Hepatocyte (in vitro differentiated cells): ENCODE results near the gene KCNJ12. TPM values are rescaled to one million over a fixed set of nuclear protein-coding genes. Genes with fewer than 3 reads are reported as not detected.
"Not testable (repeated sequence)": the region's sequence is repeated elsewhere in the genome, so short reads cannot be mapped to it uniquely, and the experiment has no call there.

ENCODE experiments used
- DNase-seq: peaks from one replicate; pipeline ENCODE4 v3.0.0-alpha.2; 2016; ENCODE audit warnings: low spot score
- H2AFZ ChIP-seq: fragments of 200-600 bp; sonication (generic); 2 replicates; pipeline ENCODE4 v1.6.0; 2016; ENCODE audit warnings: antibody characterized with exemption, mild to moderate bottlenecking
- H3K27ac ChIP-seq: fragments of 200-600 bp; sonication (generic); 2 replicates; pipeline ENCODE4 v1.5.1; 2016; ENCODE audit warnings: mild to moderate bottlenecking
- H3K27me3 ChIP-seq: fragments of 200-600 bp; sonication (generic); 2 replicates; pipeline ENCODE4 v1.6.1; 2016
- H3K36me3 ChIP-seq: fragments of 200-600 bp; sonication (generic); replicated peaks from 2 replicates; pipeline ENCODE4 v1.5.1; 2016; ENCODE audit warnings: low read depth; ENCODE audit not compliant: insufficient read depth
- H3K4me1 ChIP-seq: fragments of 200-600 bp; sonication (generic); 2 replicates; pipeline ENCODE4 v1.5.1; 2016; ENCODE audit warnings: mild to moderate bottlenecking, moderate library complexity; ENCODE audit not compliant: insufficient read depth
- H3K4me2 ChIP-seq: fragments of 200-600 bp; sonication (generic); 2 replicates; pipeline ENCODE4 v1.6.0; 2016
- H3K4me3 ChIP-seq: fragments of 200-600 bp; sonication (generic); 2 replicates; pipeline ENCODE4 v1.5.1; 2016; ENCODE audit warnings: mild to moderate bottlenecking
- H3K79me2 ChIP-seq: fragments of 200-600 bp; sonication (generic); 2 replicates; pipeline ENCODE4 v1.6.0; 2017; ENCODE audit warnings: mild to moderate bottlenecking
- H3K9me2 ChIP-seq: fragments of 200-600 bp; sonication (generic); replicated peaks from 2 replicates; pipeline ENCODE4 v1.6.0; 2017; ENCODE audit warnings: mild to moderate bottlenecking; ENCODE audit not compliant: insufficient read depth
- H3K9me3 ChIP-seq: fragments of 200-600 bp; sonication (generic); 2 replicates; pipeline ENCODE4 v1.5.1; 2016; ENCODE audit warnings: low read depth, mild to moderate bottlenecking
- H4K20me1 ChIP-seq: fragments of 200-600 bp; sonication (generic); 2 replicates; pipeline ENCODE4 v1.6.0; 2016; ENCODE audit warnings: mild to moderate bottlenecking; ENCODE audit not compliant: insufficient read depth, poor library complexity, severe bottlenecking
- CTCF ChIP-seq: fragments of 200-600 bp; sonication (generic); IDR thresholded peaks from 2 replicates; pipeline ENCODE4 v1.5.1; 2016; ENCODE audit warnings: antibody characterized with exemption, mild to moderate bottlenecking; ENCODE audit not compliant: poor library complexity
- EZH2 ChIP-seq: fragments of 200-600 bp; sonication (generic); IDR thresholded peaks from 2 replicates; pipeline ENCODE4 v1.6.1; 2016; ENCODE audit warnings: antibody characterized with exemption, mild to moderate bottlenecking, borderline replicate concordance
- EZH2phosphoT487 ChIP-seq: fragments of 200-600 bp; sonication (generic); IDR thresholded peaks from one replicate; pipeline ENCODE4 v1.6.1; 2018; ENCODE audit warnings: antibody characterized with exemption, mild to moderate bottlenecking, low read depth, moderate library complexity; ENCODE audit not compliant: unreplicated experiment, severe bottlenecking
- WGBS: methylation state at CpG from one replicate; pipeline ENCODE4 v1.1.6; 2016; ENCODE audit warnings: low lambda C conversion rate; ENCODE audit errors: missing lambda C conversion rate; 5-methylcytosine and 5-hydroxymethylcytosine counted together
- polyA plus RNA-seq: library from polyadenylated mRNA; unstranded; fragments of >200 nt; fragmentation: Nextera tagmentation; extraction: Ambion mirVana; gene quantifications from 2 replicates; pipeline ENCODE4 v1.2.1, GENCODE V29; 2016
- total RNA-seq: library from RNA; depleted of rRNA; stranded (reverse); fragments of >200 nt; gene quantifications from 2 replicates; pipeline ENCODE4 v1.2.3, GENCODE V29; 2014

Gene KCNJ12
- total and polyA plus RNA-seq, 2 experiments from 2014 or later: 0.15 to 0.73 TPM

- Histone ChIP-seq H3K79me2 (no peaks in the 10 kb centered on the region), H3K4me2 (no peak overlapping the region), H3K9me3 (no peaks in the 10 kb centered on the region), H3K36me3 (no peaks in the 10 kb centered on the region), H4K20me1 (no peaks in the 10 kb centered on the region), H3K4me1 (peaks cover 5% of the 10 kb centered on the region), H3K4me3 (no peak overlapping the region), H3K9me2 (no peaks in the 10 kb centered on the region), H3K27ac (no peak overlapping the region), H3K27me3 (peaks cover 8% of the 10 kb centered on the region), H2AFZ (no peak overlapping the region)
- no peak for DNase-seq
- TF ChIP-seq EZH2 (no peak), CTCF (no peak)
- 82% methylated on average over 4 of the region's 6 CpGs for WGBS
Measured at GRCh38 chr17:21455761-21456160, 79.6 kb downstream of the KCNJ12 start.

- not testable (repeated sequence) for H4K20me1 ChIP-seq, H3K79me2 ChIP-seq, DNase-seq, H3K36me3 ChIP-seq, H3K9me3 ChIP-seq, H3K9me2 ChIP-seq, H3K4me1 ChIP-seq, H3K27ac ChIP-seq, H3K4me2 ChIP-seq, H2AFZ ChIP-seq, H3K4me3 ChIP-seq
- peaks cover 14% of the 10 kb centered on the region for H3K27me3 ChIP-seq
- 89% methylated on average over 5 of the region's 5 CpGs for WGBS
Measured at GRCh38 chr17:21456449-21456848, 80.3 kb downstream of the KCNJ12 start.

GRCh38 chr17:21457051-21458026, 81.2 kb downstream of the KCNJ12 start:
- H3K79me2 ChIP-seq: no peaks in the 10 kb centered on the region
- peaks cover 19% of the 10 kb centered on the region for H3K27me3 ChIP-seq
- DNase-seq: peak; percentile 92
- peaks cover 5% of the 10 kb centered on the region for H3K4me1 ChIP-seq
- no peak overlapping the region for H2AFZ ChIP-seq
- 14% methylated on average over 33 of the region's 36 CpGs for WGBS
- TF ChIP-seq EZH2phosphoT487: no peak
- TF ChIP-seq CTCF: peak; percentile 98
- no peaks in the 10 kb centered on the region for H3K9me3 ChIP-seq
- no peaks in the 10 kb centered on the region for H3K9me2 ChIP-seq
- no peak overlapping the region for H3K4me2 ChIP-seq
- H4K20me1 ChIP-seq: no peaks in the 10 kb centered on the region
- H3K27ac ChIP-seq: no peak overlapping the region
- H3K36me3 ChIP-seq: no peaks in the 10 kb centered on the region
- H3K4me3 ChIP-seq: no peak overlapping the region

- peaks cover 1% of the 10 kb centered on the region for H3K4me1 ChIP-seq
- H3K4me2 ChIP-seq: no peak overlapping the region
- no peak for TF ChIP-seq EZH2phosphoT487
- no peak for TF ChIP-seq EZH2
- no peak for TF ChIP-seq CTCF
- H3K79me2 ChIP-seq: no peaks in the 10 kb centered on the region
- H3K36me3 ChIP-seq: no peaks in the 10 kb centered on the region
- H2AFZ ChIP-seq: no peak overlapping the region
- peaks cover 23% of the 10 kb centered on the region for H3K27me3 ChIP-seq
- no peak overlapping the region for H3K4me3 ChIP-seq
- WGBS: 20% methylated on average over 4 of the region's 7 CpGs
- no peaks in the 10 kb centered on the region for H3K9me3 ChIP-seq
- H3K9me2 ChIP-seq: no peaks in the 10 kb centered on the region
- H3K27ac ChIP-seq: no peak overlapping the region
- no peaks in the 10 kb centered on the region for H4K20me1 ChIP-seq
- no peak for DNase-seq
Measured at GRCh38 chr17:21458054-21458453, 81.9 kb downstream of the KCNJ12 start.
